SK-N-SH treated with all-trans-retinoic acid at 6 μM for 48 hours (cell line): ENCODE measurements around the gene BCAR3.

ENCODE experiments used
- ARNTL ChIP-seq: fragments of 450-650 bp; formaldehyde crosslinking; IDR thresholded peaks from 2 replicates; pipeline ENCODE4 v1.5.0; 2020; ENCODE audit warnings: low read depth, mild to moderate bottlenecking, moderate library complexity, borderline replicate concordance
- ESRRG ChIP-seq: fragments of 250-450 bp; sonication (Bioruptor Pico); IDR thresholded peaks from 2 replicates; pipeline ENCODE4 v1.6.1; 2021; ENCODE audit warnings: mild to moderate bottlenecking
- GLIS3 ChIP-seq: fragments of 250-450 bp; sonication (Bioruptor Pico); IDR thresholded peaks from 2 replicates; pipeline ENCODE4 v1.5.0; 2020; ENCODE audit warnings: mild to moderate bottlenecking, moderate library complexity
- ISL1 ChIP-seq: fragments of 250-450 bp; sonication (Bioruptor Pico); IDR thresholded peaks from 2 replicates; pipeline ENCODE4 v2.1.2; 2022; ENCODE audit warnings: mild to moderate bottlenecking, moderate library complexity
- OSR1 ChIP-seq: fragments of 250-450 bp; sonication (Bioruptor Pico); IDR thresholded peaks from 2 replicates; pipeline ENCODE4 v1.8.0; 2022; ENCODE audit warnings: moderate library complexity, mild to moderate bottlenecking, inconsistent platforms
- PATZ1 ChIP-seq: fragments of 250-450 bp; sonication (Bioruptor Pico); IDR thresholded peaks from 2 replicates; pipeline ENCODE4 v1.8.0; 2020; ENCODE audit warnings: mild to moderate bottlenecking, moderate library complexity, borderline replicate concordance
- RARB ChIP-seq: fragments of 250-450 bp; sonication (Bioruptor Pico); IDR thresholded peaks from 2 replicates; pipeline ENCODE4 v1.8.0; 2021; ENCODE audit warnings: mild to moderate bottlenecking, moderate library complexity
- SNAI2 ChIP-seq: fragments of 250-450 bp; sonication (Bioruptor Pico); IDR thresholded peaks from 2 replicates; pipeline ENCODE4 v1.5.0; 2020; ENCODE audit warnings: mild to moderate bottlenecking, moderate library complexity
- TOX ChIP-seq: fragments of 250-450 bp; sonication (Bioruptor Pico); IDR thresholded peaks from 2 replicates; pipeline ENCODE4 v1.8.0; 2021; ENCODE audit warnings: mild to moderate bottlenecking, moderate library complexity, borderline replicate concordance
- TSHZ2 ChIP-seq: fragments of 250-450 bp; sonication (Bioruptor Pico); IDR thresholded peaks from 2 replicates; pipeline ENCODE4 v1.5.0; 2020; ENCODE audit warnings: mild to moderate bottlenecking, moderate library complexity
- ZFP30 ChIP-seq: fragments of 450-650 bp; formaldehyde crosslinking; IDR thresholded peaks from 2 replicates; pipeline ENCODE4 v1.5.0; 2022; ENCODE audit warnings: mild to moderate bottlenecking, moderate library complexity
- ZNF70 ChIP-seq: fragments of 450-650 bp; formaldehyde crosslinking; IDR thresholded peaks from 2 replicates; pipeline ENCODE4 v1.5.0; 2020; ENCODE audit warnings: mild to moderate bottlenecking, moderate library complexity

- no peak for TF ChIP-seq ARNTL (CRISPR knock-in tag)
- TF ChIP-seq TOX, result no peak
- no peak for TF ChIP-seq SNAI2 (CRISPR knock-in tag)
- TF ChIP-seq ZFP30 (CRISPR knock-in tag), result no peak
- TF ChIP-seq OSR1 (CRISPR knock-in tag), result no peak
- TF ChIP-seq ESRRG (CRISPR knock-in tag), result no peak
- no peak for TF ChIP-seq PATZ1 (CRISPR knock-in tag)
- TF ChIP-seq RARB, result no peak
- no peak for TF ChIP-seq GLIS3 (CRISPR knock-in tag)
- TF ChIP-seq ISL1 (CRISPR knock-in tag), result no peak
- no peak for TF ChIP-seq TSHZ2 (CRISPR knock-in tag)
- TF ChIP-seq ZNF70 (CRISPR knock-in tag), result no peak
Observed at GRCh38 chr1:93598861-93599439, 82.7 kb downstream of the BCAR3 start.
